Mucosa of stomach (tissue), 1 donor: ENCODE results near the gene RIOK3.
"Not testable (repeated sequence)": the region's sequence is repeated elsewhere in the genome, so short reads cannot be mapped to it uniquely, and the experiment has no call there.

Experiments used
- H3K27me3 ChIP-seq: one replicate; pipeline ENCODE4 v1.7.0; 2013; ENCODE audit warnings: mild to moderate bottlenecking, low read length; ENCODE audit not compliant: control insufficient read depth, insufficient read depth
- H3K36me3 ChIP-seq: one replicate; pipeline ENCODE4 v1.7.0; 2013; ENCODE audit warnings: low read length; ENCODE audit not compliant: control insufficient read depth, insufficient read depth
- H3K4me1 ChIP-seq: one replicate; pipeline ENCODE4 v1.7.0; 2013; ENCODE audit warnings: mild to moderate bottlenecking, low read length; ENCODE audit not compliant: control insufficient read depth, insufficient read depth
- H3K4me3 ChIP-seq: one replicate; pipeline ENCODE4 v1.7.0; 2013; ENCODE audit warnings: low read length
- H3K9ac ChIP-seq: one replicate; pipeline ENCODE4 v1.7.0; 2013; ENCODE audit warnings: mild to moderate bottlenecking, low read length, moderate library complexity
- H3K9me3 ChIP-seq: one replicate; pipeline ENCODE4 v1.7.0; 2013; ENCODE audit warnings: mild to moderate bottlenecking, low read length, moderate library complexity; ENCODE audit not compliant: control insufficient read depth
- donor health status: Pancreatic carcinoma.

Gene RIOK3

GRCh38 chr18:23452728-23453679 lies at the start of gene RIOK3:
Gene RIOK3 (plus strand): TSS chr18:23453287. CDS start chr18:23453440, 153 bp downstream.
- Histone ChIP-seq H3K4me3 (peak within 1 kb of the TSS; percentile 88), H3K27me3 (no peaks in the 10 kb centered on the region), H3K9ac (peak within 1 kb of the TSS; percentile 99), H3K36me3 (no peaks in the 10 kb centered on the region), H3K9me3 (no peaks in the 10 kb centered on the region), H3K4me1 (peaks cover 29% of the 10 kb centered on the region)

GRCh38 chr18:23403310-23403709 lies 49.8 kb upstream of the RIOK3 start:
- no peak overlapping the region for H3K9ac ChIP-seq
- H3K36me3 ChIP-seq = no peaks in the 10 kb centered on the region
- H3K9me3 ChIP-seq = no peaks in the 10 kb centered on the region

GRCh38 chr18:23405636-23406035 lies 47.5 kb upstream of the RIOK3 start:
- H3K36me3 ChIP-seq = no peaks in the 10 kb centered on the region
- H3K4me3 ChIP-seq = no peak overlapping the region
- peaks cover 16% of the 10 kb centered on the region for H3K4me1 ChIP-seq
- no peaks in the 10 kb centered on the region for H3K27me3 ChIP-seq
- H3K9ac ChIP-seq = no peak overlapping the region
- H3K9me3 ChIP-seq = no peaks in the 10 kb centered on the region

More at GRCh38 chr18:23403310-23403709, 49.8 kb upstream of the RIOK3 start:
- Histone ChIP-seq H3K27me3 (no peaks in the 10 kb centered on the region), H3K4me3 (no peak overlapping the region), H3K4me1 (peaks cover 16% of the 10 kb centered on the region)

GRCh38 chr18:23406271-23406787 lies 46.8 kb upstream of the RIOK3 start:
- Histone ChIP-seq H3K9me3 (no peaks in the 10 kb centered on the region), H3K36me3 (no peaks in the 10 kb centered on the region), H3K4me3 (no peak overlapping the region), H3K9ac (no peak overlapping the region), H3K4me1 (peaks cover 15% of the 10 kb centered on the region), H3K27me3 (no peaks in the 10 kb centered on the region)

- H3K27me3 ChIP-seq = no peaks in the 10 kb centered on the region
- H3K9me3 ChIP-seq = no peaks in the 10 kb centered on the region
- peaks cover 7% of the 10 kb centered on the region for H3K4me1 ChIP-seq
- H3K4me3 ChIP-seq = no peak overlapping the region
- H3K9ac ChIP-seq = no peak overlapping the region
- H3K36me3 ChIP-seq = no peaks in the 10 kb centered on the region
These were observed 40.6 kb upstream of the RIOK3 start for GRCh38 chr18:23412351-23412964.

- peaks cover 7% of the 10 kb centered on the region for H3K4me1 ChIP-seq
- no peak overlapping the region for H3K4me3 ChIP-seq
- no peak overlapping the region for H3K9ac ChIP-seq
- H3K27me3 ChIP-seq = no peaks in the 10 kb centered on the region
- no peaks in the 10 kb centered on the region for H3K9me3 ChIP-seq
- no peaks in the 10 kb centered on the region for H3K36me3 ChIP-seq
These were observed 37.6 kb upstream of the RIOK3 start for GRCh38 chr18:23415515-23415914.

- H3K9me3 ChIP-seq = no peaks in the 10 kb centered on the region
- no peaks in the 10 kb centered on the region for H3K27me3 ChIP-seq
- no peak overlapping the region for H3K9ac ChIP-seq
- H3K4me1 ChIP-seq = peaks cover 8% of the 10 kb centered on the region
- no peak overlapping the region for H3K4me3 ChIP-seq
- H3K36me3 ChIP-seq = no peaks in the 10 kb centered on the region
These were observed 36.8 kb upstream of the RIOK3 start for GRCh38 chr18:23416298-23416697.

- no peak overlapping the region for H3K9ac ChIP-seq
- no peaks in the 10 kb centered on the region for H3K36me3 ChIP-seq
- H3K4me3 ChIP-seq = no peak overlapping the region
- H3K9me3 ChIP-seq = no peaks in the 10 kb centered on the region
- peaks cover 37% of the 10 kb centered on the region for H3K4me1 ChIP-seq
- H3K27me3 ChIP-seq = no peaks in the 10 kb centered on the region
These were observed 31.8 kb upstream of the RIOK3 start for GRCh38 chr18:23421277-23421676.

GRCh38 chr18:23422751-23423418 lies 30.2 kb upstream of the RIOK3 start:
- Histone ChIP-seq H3K4me1 (peaks cover 34% of the 10 kb centered on the region), H3K9ac (no peak overlapping the region), H3K4me3 (no peak overlapping the region), H3K9me3 (no peaks in the 10 kb centered on the region), H3K36me3 (no peaks in the 10 kb centered on the region), H3K27me3 (no peaks in the 10 kb centered on the region)

- no peak overlapping the region for H3K4me3 ChIP-seq
- H3K4me1 ChIP-seq = peaks cover 34% of the 10 kb centered on the region
- H3K9ac ChIP-seq = no peak overlapping the region
- no peaks in the 10 kb centered on the region for H3K27me3 ChIP-seq
- H3K36me3 ChIP-seq = no peaks in the 10 kb centered on the region
- no peaks in the 10 kb centered on the region for H3K9me3 ChIP-seq
These were observed 28.5 kb upstream of the RIOK3 start for GRCh38 chr18:23424616-23425015.

GRCh38 chr18:23428821-23429220 lies 24.3 kb upstream of the RIOK3 start:
- no peaks in the 10 kb centered on the region for H3K36me3 ChIP-seq
- H3K9me3 ChIP-seq = no peaks in the 10 kb centered on the region
- no peaks in the 10 kb centered on the region for H3K27me3 ChIP-seq
- peaks cover 8% of the 10 kb centered on the region for H3K4me1 ChIP-seq
- no peak overlapping the region for H3K4me3 ChIP-seq
- no peak overlapping the region for H3K9ac ChIP-seq

- not testable (repeated sequence) for H3K36me3 ChIP-seq, H3K9ac ChIP-seq, H3K9me3 ChIP-seq, H3K4me3 ChIP-seq, H3K27me3 ChIP-seq, H3K4me1 ChIP-seq
These were observed 23.5 kb upstream of the RIOK3 start for GRCh38 chr18:23429538-23429937.
